HL-60 (cell line): ENCODE data around the gene NAP1L4.
A peak's percentile ranks its signal among the peaks of the same experiment; 100 is the strongest.

Experiments
- DNase-seq, 2 experiments: peaks; one replicate each; pipeline ENCODE4 v3.0.0-alpha.2; 2010 to 2020; ENCODE audit warnings: low read depth in 1 of 2, low spot score in 1 of 2
- H3K27ac ChIP-seq: fragments of 250-450 bp; sonication (Bioruptor Pico); replicated peaks from 2 replicates; pipeline ENCODE4 v1.5.1; 2020; ENCODE audit warnings: mild to moderate bottlenecking, moderate library complexity
- H3K27me3 ChIP-seq: fragments of 250-450 bp; sonication (Bioruptor Pico); 2 replicates; pipeline ENCODE4 v1.5.1; 2021; ENCODE audit warnings: mild to moderate bottlenecking, moderate library complexity; ENCODE audit not compliant: insufficient read depth, poor library complexity, severe bottlenecking
- H3K4me3 ChIP-seq: replicated peaks from 2 replicates; pipeline ENCODE4 v1.5.1; 2011; ENCODE audit warnings: mild to moderate bottlenecking, control low read depth, low read length; ENCODE audit not compliant: insufficient read depth
- GABPA ChIP-seq: IDR thresholded peaks from 2 replicates; pipeline ENCODE4 v1.6.1; 2012; ENCODE audit warnings: low read depth
- POLR2AphosphoS5 ChIP-seq: IDR thresholded peaks from 2 replicates; pipeline ENCODE4 v1.6.1; 2012; ENCODE audit warnings: low read depth
- SPI1 ChIP-seq: IDR thresholded peaks from 2 replicates; pipeline ENCODE4 v1.6.1; 2012; ENCODE audit warnings: low read depth, mild to moderate bottlenecking, borderline replicate concordance
- TF ChIP-seq, protein P1 (sequence below): IDR thresholded peaks from 2 replicates; pipeline ENCODE4 v1.6.1; 2012; ENCODE audit warnings: low read depth; ENCODE audit not compliant: insufficient replicate concordance
- TF ChIP-seq, protein P2 (sequence below): IDR thresholded peaks from one replicate; pipeline ENCODE4 v1.5.1; 2011; ENCODE audit warnings: low read length, control low read depth, inconsistent platforms; ENCODE audit not compliant: insufficient read depth

Gene NAP1L4

DNA sequence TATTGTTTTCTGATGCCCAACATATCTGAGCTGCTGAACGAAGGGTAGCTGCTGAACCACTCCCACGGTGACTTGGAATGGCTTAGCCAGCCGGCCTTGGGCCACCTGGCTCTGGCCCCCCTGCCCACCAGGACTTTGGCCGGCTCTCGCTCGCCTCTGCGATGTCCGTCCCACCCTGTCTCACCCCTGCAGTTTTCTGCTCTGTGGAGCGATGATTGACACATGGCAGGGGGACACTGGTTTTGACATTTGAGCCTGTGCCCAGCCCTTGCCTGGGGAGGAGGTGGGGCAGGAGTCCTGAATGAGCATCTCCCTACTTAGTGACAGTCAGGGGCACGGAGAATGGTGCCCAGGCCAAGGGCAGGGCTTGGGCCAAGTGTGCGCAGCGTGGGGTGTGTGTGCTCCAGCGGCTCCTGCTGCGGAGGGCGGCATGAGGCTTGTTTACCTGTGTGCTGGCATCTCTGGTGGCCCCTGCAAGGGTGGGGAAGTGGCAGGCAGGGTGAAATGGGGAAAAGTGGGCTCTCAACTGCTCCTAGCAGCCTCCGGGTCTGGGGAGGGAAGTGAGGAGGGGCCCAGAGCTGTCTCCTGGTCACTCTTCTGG, 90.8 kb downstream of the NAP1L4 start:
- no peak for DNase-seq
- Histone ChIP-seq H3K27ac (no peak overlapping the region), H3K27me3 (no peaks in the 10 kb centered on the region), H3K4me3 (no peak overlapping the region)
- TF ChIP-seq POLR2AphosphoS5 (no peak), SPI1 (no peak)

DNA sequence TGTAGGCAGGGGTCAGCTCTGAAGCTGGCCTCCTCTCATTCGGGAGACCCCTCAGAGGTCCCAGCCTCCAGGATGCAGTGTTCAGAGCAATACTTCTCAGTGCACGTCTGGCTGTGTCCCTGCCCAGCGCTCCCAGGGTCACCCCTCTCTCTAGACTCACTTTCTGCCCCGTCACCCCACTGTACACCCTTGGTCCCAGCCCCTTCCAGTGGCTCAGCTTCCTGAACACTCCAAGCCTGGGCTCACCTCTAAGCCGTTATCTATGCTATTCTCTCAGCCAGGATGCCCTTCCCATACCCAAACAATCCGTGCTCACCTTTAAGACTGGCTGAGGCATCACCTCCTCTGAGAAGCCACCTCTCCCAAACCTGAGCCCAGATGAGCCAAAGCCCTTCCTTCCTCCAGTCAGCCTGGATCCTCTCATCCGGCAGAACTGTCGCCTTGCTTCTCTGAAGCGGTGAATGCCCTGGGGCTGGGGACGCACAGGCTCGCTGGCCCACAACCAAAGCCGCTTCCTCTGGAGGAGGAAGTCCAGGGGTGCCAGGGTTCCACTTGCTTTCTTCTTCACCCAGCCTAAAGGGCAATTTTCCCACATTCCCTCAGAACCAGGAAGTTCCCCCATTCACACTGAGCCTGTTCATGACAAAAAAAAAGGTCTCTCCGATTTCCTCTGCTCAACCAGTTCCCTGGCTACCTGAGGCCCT, 92.9 kb downstream of the NAP1L4 start:
- DNase-seq: peak in 1 of 2 experiments; percentile 71
- peak overlapping the region; percentile 47 for H3K27ac ChIP-seq

GRCh38 chr11:2898366-2899079, 93.6 kb downstream of the NAP1L4 start:
- H3K4me3 ChIP-seq: no peak overlapping the region
- TF ChIP-seq POLR2AphosphoS5 (peak; percentile 88), GABPA (no peak)
- TF ChIP-seq, protein P1, sequence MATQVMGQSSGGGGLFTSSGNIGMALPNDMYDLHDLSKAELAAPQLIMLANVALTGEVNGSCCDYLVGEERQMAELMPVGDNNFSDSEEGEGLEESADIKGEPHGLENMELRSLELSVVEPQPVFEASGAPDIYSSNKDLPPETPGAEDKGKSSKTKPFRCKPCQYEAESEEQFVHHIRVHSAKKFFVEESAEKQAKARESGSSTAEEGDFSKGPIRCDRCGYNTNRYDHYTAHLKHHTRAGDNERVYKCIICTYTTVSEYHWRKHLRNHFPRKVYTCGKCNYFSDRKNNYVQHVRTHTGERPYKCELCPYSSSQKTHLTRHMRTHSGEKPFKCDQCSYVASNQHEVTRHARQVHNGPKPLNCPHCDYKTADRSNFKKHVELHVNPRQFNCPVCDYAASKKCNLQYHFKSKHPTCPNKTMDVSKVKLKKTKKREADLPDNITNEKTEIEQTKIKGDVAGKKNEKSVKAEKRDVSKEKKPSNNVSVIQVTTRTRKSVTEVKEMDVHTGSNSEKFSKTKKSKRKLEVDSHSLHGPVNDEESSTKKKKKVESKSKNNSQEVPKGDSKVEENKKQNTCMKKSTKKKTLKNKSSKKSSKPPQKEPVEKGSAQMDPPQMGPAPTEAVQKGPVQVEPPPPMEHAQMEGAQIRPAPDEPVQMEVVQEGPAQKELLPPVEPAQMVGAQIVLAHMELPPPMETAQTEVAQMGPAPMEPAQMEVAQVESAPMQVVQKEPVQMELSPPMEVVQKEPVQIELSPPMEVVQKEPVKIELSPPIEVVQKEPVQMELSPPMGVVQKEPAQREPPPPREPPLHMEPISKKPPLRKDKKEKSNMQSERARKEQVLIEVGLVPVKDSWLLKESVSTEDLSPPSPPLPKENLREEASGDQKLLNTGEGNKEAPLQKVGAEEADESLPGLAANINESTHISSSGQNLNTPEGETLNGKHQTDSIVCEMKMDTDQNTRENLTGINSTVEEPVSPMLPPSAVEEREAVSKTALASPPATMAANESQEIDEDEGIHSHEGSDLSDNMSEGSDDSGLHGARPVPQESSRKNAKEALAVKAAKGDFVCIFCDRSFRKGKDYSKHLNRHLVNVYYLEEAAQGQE: no peak
- H3K27ac ChIP-seq: peak overlapping the region; percentile 54
- peak; percentile 80 to 86 for DNase-seq
- no peaks in the 10 kb centered on the region for H3K27me3 ChIP-seq

More for the DNA sequence above, 92.9 kb downstream of the NAP1L4 start:
- TF ChIP-seq SPI1: peak; percentile 66
- TF ChIP-seq POLR2AphosphoS5: no peak
- H3K4me3 ChIP-seq: no peak overlapping the region
- H3K27me3 ChIP-seq: no peaks in the 10 kb centered on the region

DNA sequence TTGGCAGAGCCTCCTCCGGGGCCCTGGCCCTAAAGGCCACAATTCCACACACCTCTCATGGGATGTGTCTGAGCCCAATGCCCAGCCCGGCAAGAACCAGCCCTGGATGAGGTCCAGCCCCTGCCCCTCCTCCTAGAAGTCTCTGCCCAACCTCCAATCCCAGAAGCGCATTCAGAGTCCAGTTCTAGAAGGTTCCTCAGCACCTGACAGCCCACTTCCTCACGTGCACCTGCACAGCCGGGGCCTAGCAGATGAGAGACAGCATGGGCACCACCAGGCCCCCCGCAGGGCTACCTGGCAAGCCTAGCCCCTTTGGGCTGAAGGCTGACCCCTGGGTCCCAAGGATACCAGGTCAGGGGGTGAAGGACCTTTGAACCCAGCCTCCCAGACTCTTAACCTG, 95.1 kb downstream of the NAP1L4 start:
- Histone ChIP-seq H3K27ac (no peak overlapping the region), H3K27me3 (no peaks in the 10 kb centered on the region), H3K4me3 (no peak overlapping the region)
- DNase-seq: no peak
- TF ChIP-seq, protein P2, sequence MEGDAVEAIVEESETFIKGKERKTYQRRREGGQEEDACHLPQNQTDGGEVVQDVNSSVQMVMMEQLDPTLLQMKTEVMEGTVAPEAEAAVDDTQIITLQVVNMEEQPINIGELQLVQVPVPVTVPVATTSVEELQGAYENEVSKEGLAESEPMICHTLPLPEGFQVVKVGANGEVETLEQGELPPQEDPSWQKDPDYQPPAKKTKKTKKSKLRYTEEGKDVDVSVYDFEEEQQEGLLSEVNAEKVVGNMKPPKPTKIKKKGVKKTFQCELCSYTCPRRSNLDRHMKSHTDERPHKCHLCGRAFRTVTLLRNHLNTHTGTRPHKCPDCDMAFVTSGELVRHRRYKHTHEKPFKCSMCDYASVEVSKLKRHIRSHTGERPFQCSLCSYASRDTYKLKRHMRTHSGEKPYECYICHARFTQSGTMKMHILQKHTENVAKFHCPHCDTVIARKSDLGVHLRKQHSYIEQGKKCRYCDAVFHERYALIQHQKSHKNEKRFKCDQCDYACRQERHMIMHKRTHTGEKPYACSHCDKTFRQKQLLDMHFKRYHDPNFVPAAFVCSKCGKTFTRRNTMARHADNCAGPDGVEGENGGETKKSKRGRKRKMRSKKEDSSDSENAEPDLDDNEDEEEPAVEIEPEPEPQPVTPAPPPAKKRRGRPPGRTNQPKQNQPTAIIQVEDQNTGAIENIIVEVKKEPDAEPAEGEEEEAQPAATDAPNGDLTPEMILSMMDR: no peak
- TF ChIP-seq POLR2AphosphoS5 (no peak), GABPA (no peak), SPI1 (no peak)
- TF ChIP-seq, protein P1: no peak

GRCh38 chr11:2896047-2896446, 96.1 kb downstream of the NAP1L4 start:
- Histone ChIP-seq H3K4me3 (no peak overlapping the region), H3K27ac (no peak overlapping the region), H3K27me3 (no peaks in the 10 kb centered on the region)
- no peak for TF ChIP-seq POLR2AphosphoS5
- TF ChIP-seq, protein P2: no peak
- TF ChIP-seq, protein P1: no peak
- TF ChIP-seq SPI1: no peak
- TF ChIP-seq GABPA: no peak
- DNase-seq: no peak
